GM11168 (cell line): ENCODE results near the gene TREML4.

ENCODE experiments used
- in situ Hi-C: fragments of 300-500 bp; cut with MboI; formaldehyde crosslinking; loops from one replicate; pipeline ENCODE4 v1.12.0; 2022; ENCODE audit warnings: low sequenced_read_pairs; ENCODE audit not compliant: unreplicated experiment

Gene TREML4

GRCh38 chr6:41247882-41248705 lies 19.9 kb downstream of the TREML4 start:
- in situ Hi-C loops = no loop called here

- in situ Hi-C loops = no loop called here
Measured at GRCh38 chr6:41252401-41253169, 24.4 kb downstream of the TREML4 start.

- in situ Hi-C loops = no loop called here
Measured at GRCh38 chr6:41255110-41255509, 27.0 kb downstream of the TREML4 start.

GRCh38 chr6:41255638-41256246 lies 27.6 kb downstream of the TREML4 start:
- in situ Hi-C loops = no loop called here

- in situ Hi-C loops = no loop called here
Measured at GRCh38 chr6:41256383-41256782, 28.2 kb downstream of the TREML4 start.

GRCh38 chr6:41257369-41258195 lies 29.4 kb downstream of the TREML4 start:
- in situ Hi-C loops = no loop called here

GRCh38 chr6:41258196-41258493 lies 30.0 kb downstream of the TREML4 start:
- in situ Hi-C loops = no loop called here

GRCh38 chr6:41262401-41262800 lies 34.3 kb downstream of the TREML4 start:
- in situ Hi-C loops = no loop called here

GRCh38 chr6:41263267-41263666 lies 35.1 kb downstream of the TREML4 start:
- in situ Hi-C loops = no loop called here

- in situ Hi-C loops = no loop called here
Measured at GRCh38 chr6:41266541-41266940, 38.4 kb downstream of the TREML4 start.

GRCh38 chr6:41268478-41268877 lies 40.3 kb downstream of the TREML4 start:
- in situ Hi-C loops = no loop called here

- in situ Hi-C loops = no loop called here
Measured at GRCh38 chr6:41269166-41269565, 41.0 kb downstream of the TREML4 start.

- in situ Hi-C loops = no loop called here
Measured at GRCh38 chr6:41269716-41270115, 41.6 kb downstream of the TREML4 start.

GRCh38 chr6:41271901-41272395 lies 43.8 kb downstream of the TREML4 start:
- in situ Hi-C loops = no loop called here

GRCh38 chr6:41272591-41273240 lies 44.6 kb downstream of the TREML4 start:
- in situ Hi-C loops = no loop called here

GRCh38 chr6:41273714-41274113 lies 45.6 kb downstream of the TREML4 start:
- in situ Hi-C loops = no loop called here

- in situ Hi-C loops = no loop called here
Measured at GRCh38 chr6:41274256-41274655, 46.1 kb downstream of the TREML4 start.

GRCh38 chr6:41275489-41275888 lies 47.3 kb downstream of the TREML4 start:
- in situ Hi-C loops = no loop called here

GRCh38 chr6:41277605-41278004 lies 49.5 kb downstream of the TREML4 start:
- in situ Hi-C loops = no loop called here
